GF-D8 (cell line): Measurements from ENCODE around the gene ERC2.

Experiments
- DNase-seq: peaks from one replicate; lab custom pipeline; 2025; lab: John Stamatoyannopoulos, UW

ERC2 gene

DNA sequence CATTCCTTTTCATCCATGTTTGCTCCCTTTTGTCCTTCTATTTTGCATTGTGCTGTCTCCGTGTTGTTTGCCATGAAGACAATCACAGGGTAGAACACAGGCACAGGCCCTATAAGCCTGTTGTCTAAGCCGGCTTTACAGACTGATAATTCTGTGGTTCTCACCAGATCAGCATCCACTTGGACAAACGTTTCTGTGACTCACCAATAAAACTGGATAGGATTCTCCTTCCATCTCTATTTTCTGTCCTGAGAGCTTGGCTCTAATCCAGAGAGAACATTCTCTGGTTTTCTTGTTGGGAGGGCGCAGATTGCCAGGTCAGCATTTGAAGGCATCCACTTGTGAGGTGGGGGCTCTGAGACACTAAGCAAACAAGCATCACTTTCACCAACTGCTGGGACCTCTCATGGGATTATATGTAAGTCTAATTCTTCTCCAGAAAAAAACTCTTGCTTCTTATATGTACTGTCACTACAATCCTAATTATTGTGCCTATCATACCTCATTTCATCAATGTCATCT is 101.6 kb downstream of the ERC2 start:
- no peak for DNase-seq

DNA sequence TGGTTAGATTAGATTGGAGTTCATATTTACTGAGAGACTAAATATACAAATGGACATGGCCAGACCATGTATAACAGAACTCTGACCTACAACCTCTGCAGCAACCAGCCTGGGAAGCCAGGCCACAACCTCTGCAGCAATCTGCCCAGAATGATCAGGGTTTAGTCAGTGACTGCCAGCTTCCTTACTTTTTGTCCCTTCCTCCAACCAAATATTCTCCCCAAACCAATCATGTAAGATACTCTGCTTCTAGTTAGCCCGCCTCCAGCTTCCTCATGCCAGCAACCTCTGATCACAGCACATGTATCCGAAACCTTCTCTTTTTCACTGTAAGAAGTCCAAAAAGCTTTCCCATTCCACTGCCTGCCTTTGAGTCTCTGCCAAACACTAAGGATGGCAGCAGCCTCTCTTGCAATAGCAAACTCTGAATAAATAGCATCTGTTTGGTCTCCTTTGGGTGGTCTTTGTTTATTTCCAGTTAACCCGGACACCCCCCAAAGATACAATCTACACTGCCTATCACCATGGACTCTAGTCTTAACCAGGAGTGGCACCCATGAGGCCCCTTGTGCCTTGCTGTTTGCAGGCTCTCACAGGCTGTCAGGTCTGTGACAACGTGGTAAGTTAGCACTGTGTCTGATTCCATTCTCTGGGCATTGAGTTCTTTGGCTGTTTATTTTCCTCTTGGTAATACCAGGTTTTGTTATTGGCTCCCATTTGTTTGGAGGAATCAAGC is 102.2 kb downstream of the ERC2 start:
- DNase-seq: no peak

DNA sequence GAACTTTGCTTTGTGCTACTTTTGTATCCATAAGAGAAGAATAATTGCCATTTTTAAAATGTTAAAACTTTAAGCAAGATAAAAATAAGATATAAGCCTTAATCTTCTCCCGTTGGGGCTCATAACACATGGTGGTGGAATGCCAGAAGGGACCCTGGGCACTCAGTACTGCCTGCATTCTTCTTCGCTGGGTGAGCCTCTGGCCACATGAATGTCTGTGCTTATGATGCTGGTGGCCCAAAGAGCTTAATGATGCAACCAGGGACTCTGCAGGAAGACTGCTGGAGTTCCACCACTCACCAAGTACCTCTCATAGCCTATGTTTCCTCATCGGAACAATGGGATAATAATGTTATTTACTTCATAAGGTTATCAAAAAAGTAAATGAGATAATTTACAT is 103.6 kb downstream of the ERC2 start:
- DNase-seq: no peak

DNA sequence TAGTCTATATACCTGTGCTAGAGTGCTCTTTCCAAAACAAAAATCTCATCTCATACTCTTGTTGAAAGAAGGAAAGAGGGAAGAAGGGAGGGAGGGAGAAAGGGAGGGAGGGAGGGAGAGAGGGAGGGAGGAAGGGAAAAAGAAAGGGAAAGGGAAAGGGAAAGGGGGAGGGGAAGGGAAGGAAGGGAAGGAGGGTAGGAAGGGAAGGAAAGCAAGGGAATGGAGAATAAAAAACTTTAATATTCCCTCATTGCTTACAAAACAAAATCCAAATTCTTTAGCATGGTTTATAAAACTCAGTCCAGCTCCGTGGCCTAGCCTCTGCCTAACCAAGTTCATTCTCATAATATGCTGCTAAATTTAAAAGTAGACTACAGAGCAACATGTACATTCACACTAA is 104.5 kb downstream of the ERC2 start:
- DNase-seq: no peak

DNA sequence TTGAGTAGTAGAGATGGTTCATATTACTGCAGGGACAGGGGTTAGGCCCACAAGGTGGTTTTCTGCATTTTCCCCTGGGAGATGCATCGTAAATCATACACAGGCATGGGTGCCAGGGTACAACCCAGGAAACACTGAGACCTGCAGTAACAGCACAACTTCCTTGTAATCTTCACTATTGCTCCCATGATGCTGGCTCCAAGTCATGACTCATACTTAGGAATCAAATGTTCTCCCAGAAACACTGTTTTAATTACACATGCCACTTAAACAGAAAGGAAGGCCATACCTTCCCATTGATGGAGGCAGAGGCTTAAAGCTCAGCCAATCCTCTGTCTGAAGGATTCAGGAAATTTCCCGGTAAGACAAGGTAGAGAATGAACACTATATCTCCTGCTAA is 106.5 kb downstream of the ERC2 start:
- no peak for DNase-seq

DNA sequence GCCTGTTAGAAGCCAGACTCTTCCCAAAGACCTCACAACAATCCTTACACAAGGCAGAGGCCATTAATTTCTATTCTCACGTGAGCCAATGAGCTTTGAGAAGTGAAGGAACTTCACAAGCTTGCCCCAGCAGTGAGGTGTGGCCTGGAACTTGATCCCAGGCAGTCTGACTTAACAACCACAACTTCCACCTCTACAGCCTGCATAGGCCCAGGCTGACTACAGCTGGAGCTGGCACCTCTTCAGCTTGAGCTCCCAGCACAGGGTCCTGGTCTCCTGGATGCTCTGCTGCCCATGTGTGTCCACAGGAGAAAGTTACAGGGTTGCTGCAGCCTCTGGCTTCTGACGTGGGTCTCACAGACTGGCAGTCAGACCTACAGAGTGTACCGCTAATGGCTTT is 111.0 kb downstream of the ERC2 start:
- no peak for DNase-seq

DNA sequence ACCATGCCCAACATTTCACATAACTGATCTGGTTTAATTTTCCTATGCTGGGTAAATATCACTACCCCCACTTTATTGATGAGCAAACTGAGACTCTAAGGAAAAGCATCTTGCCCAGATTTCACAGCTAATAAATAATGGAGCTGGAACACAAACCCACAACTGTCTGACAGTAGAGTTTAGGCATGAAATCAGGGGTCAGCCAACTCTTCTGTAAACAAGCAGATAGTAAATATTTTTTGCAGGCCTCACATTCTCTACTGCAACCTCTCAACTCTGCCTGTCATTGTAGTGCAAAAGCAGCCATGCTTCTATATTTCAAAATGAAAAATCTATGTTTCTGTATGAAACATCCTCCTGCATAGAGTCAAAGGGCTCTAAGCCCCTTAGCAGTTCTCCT is 111.5 kb downstream of the ERC2 start:
- no peak for DNase-seq

DNA sequence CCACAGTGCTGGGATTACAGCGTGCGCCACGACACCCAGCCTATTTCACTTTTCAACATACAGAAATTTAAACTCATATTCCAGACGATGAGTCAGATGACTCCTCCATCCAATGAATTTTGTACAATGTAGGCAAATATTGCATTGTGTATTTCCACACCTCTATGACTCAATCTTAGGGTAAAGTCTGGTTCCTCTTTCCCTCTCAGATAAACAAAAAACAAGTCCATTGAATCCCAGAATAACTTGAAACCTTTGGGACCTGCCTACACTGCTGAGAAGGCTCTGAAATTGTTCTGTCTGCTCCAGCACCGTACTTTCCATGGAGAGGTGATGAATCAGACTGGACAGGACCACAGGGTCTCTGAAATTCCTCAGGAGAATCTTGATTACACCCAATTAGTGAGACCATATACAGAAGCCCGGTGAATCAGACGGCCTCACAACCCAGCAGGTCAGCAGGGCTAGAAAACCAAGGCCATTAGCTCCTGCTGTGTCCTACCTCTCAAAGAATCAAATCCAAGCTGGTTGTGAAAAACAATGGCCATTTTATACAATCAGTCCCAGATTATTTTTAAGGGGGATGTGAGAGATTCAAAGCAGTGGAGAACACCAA is 112.6 kb downstream of the ERC2 start:
- DNase-seq: no peak

DNA sequence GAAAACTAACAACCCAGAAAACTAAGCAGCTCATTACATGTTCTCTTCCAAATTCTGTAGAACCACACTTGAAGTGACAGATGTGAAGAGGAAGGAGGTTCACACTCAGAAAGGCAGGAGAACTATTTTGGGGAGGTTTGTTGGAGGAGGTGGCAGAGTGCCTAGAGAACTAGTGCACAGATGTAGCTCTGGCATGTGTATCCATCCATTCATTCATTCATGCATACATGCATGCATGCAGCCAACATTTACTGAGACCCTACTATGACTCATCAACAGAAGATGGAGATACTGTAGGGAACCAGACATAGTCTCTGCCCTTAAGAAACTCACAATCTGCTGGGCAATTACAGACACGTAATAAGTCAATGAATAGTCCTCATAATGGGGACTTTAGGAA is 116.7 kb downstream of the ERC2 start:
- no peak for DNase-seq

DNA sequence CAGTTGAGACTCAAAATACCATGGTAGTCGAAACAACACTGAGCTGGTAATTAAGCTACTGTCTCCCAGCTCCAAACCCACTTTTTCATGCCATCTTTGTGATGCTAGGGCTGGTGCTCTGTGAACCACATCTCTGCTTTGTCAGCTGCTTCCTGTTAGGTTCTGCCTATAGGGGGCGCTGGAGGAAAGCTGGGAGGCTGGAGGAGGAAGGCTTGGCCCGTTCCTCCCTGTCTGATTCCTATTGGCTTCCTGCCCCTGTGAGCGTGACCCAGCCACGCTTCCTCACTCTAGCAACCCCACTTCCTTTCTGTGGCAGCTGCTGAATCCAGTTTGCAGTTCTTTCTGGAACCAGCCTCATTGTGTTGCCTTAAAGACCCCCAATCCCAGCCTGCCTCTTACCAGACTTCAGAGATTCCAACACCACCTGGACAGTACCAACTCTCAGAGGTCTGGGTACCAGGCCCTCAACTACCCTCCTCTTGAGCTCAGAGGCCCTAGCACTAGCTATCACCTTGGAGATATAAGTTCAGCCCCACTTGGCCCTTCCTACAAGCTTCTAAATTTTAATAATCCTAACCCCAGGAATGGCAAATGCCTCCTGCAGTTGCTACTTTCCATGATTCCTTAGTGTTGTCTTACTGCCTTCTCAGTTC is 120.9 kb downstream of the ERC2 start:
- DNase-seq: no peak

DNA sequence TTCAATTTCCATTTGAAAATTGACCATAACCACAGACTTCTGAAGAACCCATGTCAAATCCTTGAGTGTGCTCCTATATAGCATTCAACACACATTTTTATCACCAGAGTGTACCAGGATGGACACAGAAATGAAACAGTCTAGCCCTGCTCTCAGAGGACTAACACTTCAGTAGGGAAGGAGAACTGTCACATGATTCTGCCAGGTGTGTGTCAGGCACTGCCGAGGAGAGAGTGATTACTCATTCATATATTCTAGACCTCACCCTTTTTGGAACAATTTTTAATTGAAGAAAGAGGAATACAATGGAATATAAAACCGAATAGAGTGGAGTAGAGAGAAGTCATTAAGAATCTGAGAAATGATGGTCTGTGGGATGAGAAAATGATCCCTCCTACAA is 125.8 kb downstream of the ERC2 start:
- no peak for DNase-seq

DNA sequence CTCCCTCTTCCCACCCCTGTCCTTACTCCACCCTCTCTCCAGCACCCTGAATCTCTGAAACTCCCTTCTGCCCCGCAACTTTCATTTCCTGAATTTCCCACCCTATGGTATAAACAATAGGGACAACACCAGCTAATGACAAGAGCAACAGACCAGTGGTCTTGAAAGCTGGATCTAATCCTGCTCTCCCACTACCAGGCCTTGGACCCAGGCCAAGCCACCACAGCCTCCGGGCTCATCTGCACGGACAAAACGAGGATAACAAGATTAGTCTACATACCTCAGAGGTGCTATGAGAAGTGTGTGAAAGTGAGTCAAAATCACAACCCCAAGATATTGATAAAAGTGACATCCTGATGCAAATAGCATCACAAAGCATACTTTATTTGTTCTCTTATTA is 128.6 kb downstream of the ERC2 start:
- no peak for DNase-seq

DNA sequence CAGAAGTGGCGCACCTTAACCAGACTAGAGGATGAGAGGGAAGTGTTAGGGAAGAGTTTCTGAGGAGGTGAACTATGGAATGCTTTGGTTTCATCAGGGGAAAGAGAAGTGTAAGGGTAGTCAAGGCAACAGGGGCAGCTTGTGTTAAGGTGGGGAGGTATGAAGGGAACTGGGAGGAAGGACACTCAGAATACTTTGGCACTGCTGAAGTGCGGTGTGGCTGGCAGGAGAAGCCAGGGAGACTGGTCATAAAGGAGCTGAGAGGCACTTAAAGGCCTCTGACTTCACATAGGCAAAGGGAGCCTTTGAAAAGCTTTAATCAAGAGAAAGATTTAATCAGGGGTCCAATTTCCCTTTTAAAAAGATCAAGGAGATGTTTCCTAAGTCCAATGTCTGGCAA is 129.0 kb downstream of the ERC2 start:
- DNase-seq: no peak

DNA sequence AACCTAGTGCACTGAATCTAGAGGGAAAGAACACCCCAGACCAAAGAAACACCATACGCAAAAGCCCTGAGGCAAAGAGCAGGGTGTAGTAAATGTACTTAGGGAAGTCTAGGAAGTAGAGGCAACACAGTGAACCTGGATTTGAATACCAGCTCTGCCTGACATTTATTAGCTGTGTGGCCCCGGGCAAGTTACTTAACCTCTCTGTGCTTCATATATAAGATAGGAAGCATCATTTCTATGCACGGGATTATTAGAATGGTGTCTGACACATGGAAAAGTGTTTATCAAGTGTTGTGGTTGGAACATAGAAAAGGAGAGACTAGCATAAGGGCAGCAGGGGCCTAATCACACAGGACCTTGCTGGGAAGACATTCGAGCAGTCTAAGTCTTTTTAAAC is 132.2 kb downstream of the ERC2 start:
- DNase-seq: no peak

DNA sequence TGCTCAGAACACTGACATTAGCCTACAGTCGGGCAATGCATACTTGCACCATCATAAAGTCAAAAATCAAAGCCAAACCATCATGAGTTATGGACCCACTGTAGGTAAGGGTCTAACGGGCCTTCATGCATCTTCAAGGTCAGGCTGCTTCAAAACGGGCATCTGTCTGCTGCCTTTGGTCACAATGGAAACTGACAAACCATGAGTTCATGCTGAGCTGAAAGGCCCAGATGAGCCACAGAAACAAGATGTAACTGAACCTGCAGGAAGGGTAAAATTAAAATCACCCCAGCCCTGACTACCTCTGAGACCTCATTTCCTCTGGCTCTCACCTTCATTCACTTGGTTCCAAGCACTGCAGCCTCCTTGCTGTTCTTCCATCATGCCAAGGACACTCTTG is 143.8 kb downstream of the ERC2 start:
- DNase-seq: no peak

DNA sequence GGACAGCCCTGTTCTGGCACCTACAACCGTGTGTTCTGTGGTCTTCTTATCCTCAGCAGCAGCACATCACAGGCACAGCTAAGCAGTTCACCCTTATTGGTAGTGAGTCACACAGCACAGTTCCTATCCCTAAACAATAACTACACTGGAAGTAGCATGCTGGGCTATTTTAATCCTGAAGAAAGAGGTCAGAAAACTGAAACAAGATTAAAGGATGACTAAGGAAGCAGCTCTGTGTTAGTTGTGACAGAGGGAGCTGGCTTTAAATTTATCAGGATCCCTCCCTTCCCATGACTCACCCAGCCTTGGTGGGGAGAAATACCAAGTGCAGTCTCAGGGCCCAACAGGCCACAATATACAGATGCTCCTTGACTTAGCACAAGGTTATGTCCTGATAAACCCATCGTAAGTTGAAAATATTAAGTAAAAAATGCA is 144.3 kb downstream of the ERC2 start:
- DNase-seq: no peak

DNA sequence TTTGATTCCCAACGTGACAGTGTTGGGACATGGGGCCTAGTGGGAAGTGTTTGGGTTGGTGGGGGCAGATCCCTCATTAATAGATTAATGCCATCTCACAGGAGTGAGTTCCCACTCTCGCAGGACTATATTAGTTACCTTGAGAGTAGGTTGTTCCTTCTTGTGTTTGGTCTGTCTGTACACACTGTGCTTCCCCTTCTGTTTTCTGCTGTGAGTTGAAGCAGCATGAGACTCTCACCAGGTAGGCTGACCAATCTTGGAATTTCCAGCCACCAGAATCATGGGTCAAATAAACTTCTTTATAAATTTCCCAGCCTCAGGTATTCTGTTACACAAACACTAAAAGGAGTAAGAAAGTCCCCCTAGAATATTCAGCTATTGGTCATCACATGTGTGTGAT is 145.4 kb downstream of the ERC2 start:
- DNase-seq: no peak

DNA sequence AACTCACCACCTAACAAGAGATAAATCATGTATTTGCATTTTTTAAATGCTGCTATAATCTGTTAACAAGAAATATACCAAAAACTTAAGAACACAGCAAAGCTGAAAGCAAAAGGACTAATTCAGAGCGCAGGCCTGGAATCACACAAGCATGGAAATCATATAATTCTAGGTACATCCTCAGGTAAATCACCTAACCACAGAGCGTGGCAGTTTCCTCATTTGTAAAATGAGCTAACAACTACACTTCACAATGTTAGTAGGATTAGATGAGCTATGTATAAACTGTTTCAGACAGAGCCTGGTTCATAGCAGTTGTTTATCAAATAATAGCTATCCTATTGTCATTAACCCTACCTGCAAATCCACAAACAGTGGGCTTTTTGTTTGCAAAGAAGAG is 146.4 kb downstream of the ERC2 start:
- no peak for DNase-seq

DNA sequence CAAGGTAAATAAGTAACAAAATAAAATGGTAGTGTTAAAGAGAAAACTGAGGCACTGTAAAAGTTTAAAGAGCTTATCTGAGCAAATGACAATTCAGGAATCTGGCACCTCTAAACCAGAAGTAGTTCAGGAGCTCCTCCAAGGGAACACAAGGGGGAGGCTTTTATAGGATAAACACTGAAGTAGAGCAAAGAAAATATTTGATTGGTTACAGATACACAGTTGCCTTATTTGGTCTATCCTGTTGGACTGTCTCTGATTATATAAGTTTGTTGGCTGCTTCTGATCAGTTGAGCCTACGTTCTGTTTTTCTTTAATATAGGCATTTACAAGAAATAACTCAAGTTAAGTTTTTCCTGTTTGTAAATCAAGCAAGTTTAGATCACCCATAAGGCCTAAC is 146.9 kb downstream of the ERC2 start:
- no peak for DNase-seq

DNA sequence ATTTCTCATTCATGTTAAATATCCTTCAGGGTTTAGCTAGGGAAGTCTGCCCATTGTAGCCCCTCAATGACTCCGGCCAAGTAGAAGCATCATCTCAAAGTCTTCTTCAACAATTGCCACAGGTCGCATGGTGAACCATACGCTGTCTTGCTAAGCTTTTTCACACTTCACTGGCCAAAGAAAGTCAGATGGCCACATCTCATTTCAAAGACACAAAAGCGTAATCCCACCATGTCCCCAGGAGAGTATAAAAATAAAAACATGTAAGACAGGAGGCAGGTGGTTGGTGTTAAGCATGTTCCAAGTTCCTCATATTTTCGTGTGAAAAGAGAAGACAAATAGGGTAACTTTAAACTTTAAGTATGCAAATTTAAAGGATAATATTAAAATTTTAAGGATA is 147.4 kb downstream of the ERC2 start:
- DNase-seq: no peak

DNA sequence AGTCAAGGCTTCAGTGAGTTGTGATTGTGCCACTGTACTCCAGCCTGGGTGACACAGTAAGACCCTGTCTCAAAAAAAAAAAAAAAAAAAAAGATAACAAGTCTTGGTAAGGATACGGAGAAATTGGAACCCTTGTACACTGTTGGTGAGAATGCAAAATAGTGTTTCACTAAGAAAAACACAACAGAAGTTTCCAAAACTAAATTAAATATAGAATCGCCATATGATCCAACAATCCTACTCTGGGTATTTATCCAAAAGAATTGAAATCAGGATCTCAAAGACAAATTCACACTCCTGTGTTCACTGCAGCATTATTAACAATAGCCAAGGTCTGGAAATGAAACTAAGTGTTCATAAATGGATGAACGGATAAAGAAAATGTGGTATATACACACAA is 149.4 kb downstream of the ERC2 start:
- no peak for DNase-seq

DNA sequence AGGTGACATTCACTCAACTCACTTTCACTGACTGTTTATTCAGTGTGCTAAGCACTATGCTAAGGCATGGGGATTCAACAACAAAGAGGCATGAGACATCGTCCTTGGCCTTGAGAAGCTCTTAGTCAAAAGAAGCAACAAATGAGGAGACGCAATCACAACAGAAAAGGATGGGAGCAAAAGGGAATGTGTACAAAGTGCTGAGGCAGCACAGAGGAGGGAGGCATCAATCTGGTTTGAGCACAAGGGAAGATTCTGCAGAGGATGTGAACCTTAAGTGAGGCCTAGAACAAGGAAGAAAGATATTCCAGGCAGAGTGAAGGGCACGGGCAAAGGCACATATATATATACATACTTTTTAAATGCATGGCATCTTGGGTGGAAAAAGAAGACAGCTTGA is 151.3 kb downstream of the ERC2 start:
- DNase-seq: no peak

DNA sequence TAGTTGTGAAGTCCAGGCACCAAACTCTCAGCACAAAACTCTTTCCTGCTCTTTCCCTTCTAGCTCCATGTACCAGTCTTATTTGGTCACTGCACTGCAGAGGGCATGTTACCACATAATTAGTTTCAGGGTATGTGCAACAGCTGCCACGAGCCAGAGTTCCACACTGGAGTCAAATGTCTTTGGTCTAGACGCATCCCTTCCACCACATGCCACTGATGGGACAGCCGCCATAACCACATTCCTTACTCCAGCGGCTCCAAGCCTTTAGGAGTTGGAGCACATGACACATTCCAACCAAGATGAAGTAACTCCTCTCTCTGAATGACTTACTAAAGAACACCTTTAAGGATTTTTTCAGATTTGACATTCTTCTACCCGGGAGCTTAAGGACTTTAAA is 153.4 kb downstream of the ERC2 start:
- no peak for DNase-seq
